ENCODE data around the gene KDM6A.

DNA sequence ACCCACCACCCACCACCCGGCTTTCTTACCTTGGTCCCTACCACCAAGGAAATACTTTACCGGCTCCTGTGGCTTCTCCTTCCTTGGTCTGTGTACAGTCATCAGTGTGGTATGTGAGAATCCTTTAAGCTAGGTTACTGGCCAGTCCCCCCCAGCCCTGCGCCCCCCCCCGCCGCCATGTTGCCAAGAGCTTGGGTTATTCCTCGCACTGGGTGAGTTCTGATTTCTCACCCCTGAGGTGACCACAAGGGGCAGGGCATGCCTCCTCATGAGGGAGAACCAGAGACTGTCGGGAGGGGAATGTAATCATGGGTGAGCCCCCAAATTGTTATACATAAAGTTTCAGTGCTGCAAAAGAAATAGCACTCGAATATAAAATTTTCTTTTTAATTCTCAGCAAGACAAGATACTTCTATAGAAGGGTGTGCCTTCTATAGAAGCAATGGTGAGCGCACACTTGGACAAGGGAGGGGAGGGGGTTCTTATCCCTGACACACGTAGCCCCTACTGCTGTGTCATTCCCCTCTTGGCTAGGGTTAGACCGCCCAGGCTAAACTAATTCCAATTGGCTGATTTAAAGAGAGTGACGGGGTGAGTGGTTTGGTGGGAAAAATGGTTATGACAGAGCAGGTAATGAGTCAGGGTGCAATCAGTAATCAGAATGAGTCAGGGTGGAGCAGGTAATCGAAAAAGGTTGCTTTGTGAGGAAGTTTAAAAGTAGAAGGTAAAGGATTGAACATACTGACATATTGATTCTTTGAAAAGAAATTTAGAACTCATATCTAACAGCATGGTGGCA is 133.2 kb downstream of the KDM6A start:
- TF ChIP-seq CTCF (IDR thresholded peaks at IDR 0.05) (no peak), POLR2A (IDR thresholded peaks at IDR 0.05) (no peak)
